ENCODE results near the gene KLF1.

The KLF1 gene

DNA sequence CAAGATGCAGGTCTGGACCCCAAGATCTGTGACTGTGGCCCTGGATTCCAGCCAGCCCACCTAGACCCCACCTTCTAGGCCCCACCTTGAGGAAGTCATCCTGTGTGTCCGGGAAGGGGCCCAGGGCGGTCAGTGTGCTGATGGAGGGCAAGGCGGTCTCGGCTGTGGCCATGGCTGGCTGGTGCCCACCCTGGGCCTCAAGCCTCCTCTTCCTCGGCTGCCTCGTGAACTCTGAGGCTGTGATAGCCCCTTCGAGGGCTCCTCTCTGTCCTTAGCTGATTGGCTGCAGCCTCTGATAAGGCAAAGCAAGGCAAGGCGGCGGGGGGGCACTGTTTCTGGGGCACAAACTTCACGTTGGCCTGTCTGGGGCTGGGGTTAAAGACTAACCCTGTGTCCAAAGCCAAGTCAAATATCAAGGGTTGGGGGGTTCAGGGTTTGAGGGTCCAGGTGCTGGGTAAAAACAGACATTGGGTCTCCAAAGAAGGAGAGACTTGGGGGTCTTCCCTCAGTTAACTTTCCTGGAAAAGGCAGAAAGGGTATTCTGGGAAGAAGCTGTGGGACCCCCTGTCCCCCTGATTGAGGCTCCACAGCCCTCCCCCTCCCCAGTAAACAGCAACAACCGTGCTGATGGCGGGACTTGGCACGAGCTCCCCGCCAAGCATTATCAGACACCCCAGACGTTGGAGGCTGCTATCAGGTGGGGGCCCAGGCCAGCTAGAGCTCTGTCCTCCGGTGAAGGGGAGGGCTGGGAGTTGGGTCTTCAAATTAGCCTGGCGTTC is at the start of gene KLF1:
Gene KLF1 (minus strand): TSS at position 233 of the 779 bp plus-strand sequence. CDS start 61 bp downstream, at position 172.
- no peaks in the 10 kb centered on the region for H3K36me3 ChIP-seq (ENCODE audit: control insufficient read depth in 2 of 2, insufficient read depth in 2 of 2, low read length in 2 of 2)
- peaks cover 19 to 22% of the 10 kb centered on the region in 2 donors for H3K4me1 ChIP-seq (ENCODE audit: control insufficient read depth in 2 of 2, insufficient read depth in 2 of 2, low read length in 2 of 2)
- H3K9me3 ChIP-seq (ENCODE audit: control insufficient read depth in 2 of 2, low read length in 2 of 2), result peaks cover 0 to 5% of the 10 kb centered on the region in 2 donors
- peak within 1 kb of the TSS in 1 of 2 donors; percentile 49 for H3K9ac ChIP-seq (ENCODE audit: low read depth in 1 of 2, low read length in 2 of 2)
- H3K4me3 ChIP-seq (ENCODE audit: low read length in 2 of 2), result peak within 1 kb of the TSS; percentile 20 to 45
- no peaks in the 10 kb centered on the region for H3K27me3 ChIP-seq (ENCODE audit: control insufficient read depth in 2 of 2, insufficient read depth in 2 of 2, low read length in 2 of 2)
- no peak within 1 kb of the TSS for H3K27ac ChIP-seq (ENCODE audit: low read depth in 2 of 2, low read length in 2 of 2)

DNA sequence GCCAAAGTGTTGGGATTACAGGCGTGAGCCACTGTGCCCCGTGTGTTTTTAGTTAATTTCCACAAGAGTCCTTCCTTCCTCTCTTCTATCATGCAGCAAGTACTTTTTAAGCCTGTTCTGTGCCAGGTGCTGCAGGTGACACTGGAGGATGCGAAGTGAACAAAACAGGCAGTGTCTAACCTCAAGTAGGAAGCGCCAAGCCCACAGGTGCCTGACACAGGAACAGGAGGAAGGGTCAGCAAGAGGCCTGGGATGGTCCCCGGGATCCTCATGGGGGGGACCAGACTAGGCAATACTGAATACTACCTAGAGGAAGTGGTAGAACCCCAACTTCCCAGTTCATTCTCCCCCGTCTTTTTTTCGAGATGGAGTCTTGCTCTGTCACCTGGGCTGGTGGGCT is 49.6 kb upstream of the KLF1 start:
- H3K27me3 ChIP-seq (ENCODE audit: control insufficient read depth in 2 of 2, insufficient read depth in 2 of 2, low read length in 2 of 2), result no peaks in the 10 kb centered on the region
- H3K4me1 ChIP-seq (ENCODE audit: control insufficient read depth in 2 of 2, insufficient read depth in 2 of 2, low read length in 2 of 2), result peaks cover 33 to 37% of the 10 kb centered on the region in 2 donors
- peaks cover 17 to 18% of the 10 kb centered on the region in 2 donors for H3K36me3 ChIP-seq (ENCODE audit: control insufficient read depth in 2 of 2, insufficient read depth in 2 of 2, low read length in 2 of 2)
- no peak overlapping the region for H3K9ac ChIP-seq (ENCODE audit: low read depth in 1 of 2, low read length in 2 of 2)
- H3K27ac ChIP-seq (ENCODE audit: low read depth in 2 of 2, low read length in 2 of 2), result no peak overlapping the region
- no peaks in the 10 kb centered on the region for H3K9me3 ChIP-seq (ENCODE audit: control insufficient read depth in 2 of 2, low read length in 2 of 2)
- H3K4me3 ChIP-seq (ENCODE audit: low read length in 2 of 2), result no peak overlapping the region

- H3K27me3 ChIP-seq (ENCODE audit: control insufficient read depth in 2 of 2, insufficient read depth in 2 of 2, low read length in 2 of 2), result no peaks in the 10 kb centered on the region
- H3K9me3 ChIP-seq (ENCODE audit: control insufficient read depth in 2 of 2, low read length in 2 of 2), result no peaks in the 10 kb centered on the region
- no peak overlapping the region for H3K4me3 ChIP-seq (ENCODE audit: low read length in 2 of 2)
- peaks cover 7% of the 10 kb centered on the region in 2 donors for H3K36me3 ChIP-seq (ENCODE audit: control insufficient read depth in 2 of 2, insufficient read depth in 2 of 2, low read length in 2 of 2)
- no peak overlapping the region for H3K27ac ChIP-seq (ENCODE audit: low read depth in 2 of 2, low read length in 2 of 2)
- no peak overlapping the region for H3K9ac ChIP-seq (ENCODE audit: low read depth in 1 of 2, low read length in 2 of 2)
- H3K4me1 ChIP-seq (ENCODE audit: control insufficient read depth in 2 of 2, insufficient read depth in 2 of 2, low read length in 2 of 2), result peaks cover 27% of the 10 kb centered on the region in 2 donors
Observed at GRCh38 chr19:12935071-12935470, 48.1 kb upstream of the KLF1 start.

- H3K9me3 ChIP-seq (ENCODE audit: control insufficient read depth in 2 of 2, low read length in 2 of 2), result no peaks in the 10 kb centered on the region
- peaks cover 17 to 19% of the 10 kb centered on the region in 2 donors for H3K4me1 ChIP-seq (ENCODE audit: control insufficient read depth in 2 of 2, insufficient read depth in 2 of 2, low read length in 2 of 2)
- peaks cover 11 to 14% of the 10 kb centered on the region in 2 donors for H3K36me3 ChIP-seq (ENCODE audit: control insufficient read depth in 2 of 2, insufficient read depth in 2 of 2, low read length in 2 of 2)
- no peaks in the 10 kb centered on the region for H3K27me3 ChIP-seq (ENCODE audit: control insufficient read depth in 2 of 2, insufficient read depth in 2 of 2, low read length in 2 of 2)
- peak within 1 kb of the TSS; percentile 94 to 95 for H3K9ac ChIP-seq (ENCODE audit: low read depth in 1 of 2, low read length in 2 of 2)
- peak within 1 kb of the TSS; percentile 66 to 85 for H3K27ac ChIP-seq (ENCODE audit: low read depth in 2 of 2, low read length in 2 of 2)
- peak within 1 kb of the TSS; percentile 87 to 99 for H3K4me3 ChIP-seq (ENCODE audit: low read length in 2 of 2)
Observed at GRCh38 chr19:12933287-12934072, 46.5 kb upstream of the KLF1 start, which contains the start of gene FARSA. Gene FARSA (minus strand): TSS chr19:12933711. CDS start chr19:12933696, 15 bp downstream.

DNA sequence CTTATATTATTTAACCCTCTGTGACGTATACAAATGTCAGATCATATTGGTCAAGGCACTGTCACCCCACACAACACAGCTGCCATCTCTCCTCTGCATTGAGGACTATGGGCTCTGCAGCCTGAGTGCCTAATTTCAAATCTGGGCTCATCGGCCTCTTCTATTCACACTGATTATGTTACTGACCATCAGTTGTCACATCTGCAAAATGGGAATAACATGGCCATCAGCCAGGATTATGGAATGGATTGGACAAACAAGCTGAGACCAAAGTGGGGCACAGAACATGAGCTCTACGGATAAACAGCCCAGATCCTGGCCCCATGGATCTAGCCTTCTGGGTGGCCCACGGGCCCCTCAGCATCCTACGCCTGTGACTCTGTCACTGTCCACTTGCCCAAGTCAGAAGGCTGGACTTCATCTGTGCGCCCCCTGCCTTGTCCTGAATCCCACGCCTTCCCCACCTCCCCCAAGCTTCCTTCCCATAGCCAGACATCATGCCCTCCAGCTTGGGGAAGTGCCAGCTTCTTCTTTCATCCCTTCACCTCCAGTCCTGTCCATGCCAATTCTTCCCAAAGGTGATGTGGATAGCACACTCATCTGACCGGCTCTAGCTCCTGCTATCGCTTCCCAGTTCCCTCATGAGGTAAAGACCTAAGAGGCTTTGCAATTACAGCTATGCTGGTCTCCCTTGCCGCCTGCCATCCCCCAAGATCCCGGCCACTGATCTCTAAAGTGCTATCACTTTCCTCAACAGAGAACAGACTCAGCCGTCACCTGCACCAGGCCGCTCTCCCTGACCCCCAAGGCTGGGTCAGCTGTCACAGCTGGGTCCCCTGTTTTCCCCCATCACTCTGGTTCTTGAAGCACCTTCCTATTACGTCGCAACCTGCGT is 45.6 kb upstream of the KLF1 start:
- H3K27me3 ChIP-seq (ENCODE audit: control insufficient read depth in 2 of 2, insufficient read depth in 2 of 2, low read length in 2 of 2), result no peaks in the 10 kb centered on the region
- H3K4me3 ChIP-seq (ENCODE audit: low read length in 2 of 2), result peak overlapping the region; percentile 87 to 99
- no peaks in the 10 kb centered on the region for H3K9me3 ChIP-seq (ENCODE audit: control insufficient read depth in 2 of 2, low read length in 2 of 2)
- H3K9ac ChIP-seq (ENCODE audit: low read depth in 1 of 2, low read length in 2 of 2), result peak overlapping the region; percentile 94 to 95
- H3K27ac ChIP-seq (ENCODE audit: low read depth in 2 of 2, low read length in 2 of 2), result peak overlapping the region in 1 of 2 donors; percentile 85
- peaks cover 11 to 21% of the 10 kb centered on the region in 2 donors for H3K36me3 ChIP-seq (ENCODE audit: control insufficient read depth in 2 of 2, insufficient read depth in 2 of 2, low read length in 2 of 2)
- H3K4me1 ChIP-seq (ENCODE audit: control insufficient read depth in 2 of 2, insufficient read depth in 2 of 2, low read length in 2 of 2), result peaks cover 12 to 15% of the 10 kb centered on the region in 2 donors

DNA sequence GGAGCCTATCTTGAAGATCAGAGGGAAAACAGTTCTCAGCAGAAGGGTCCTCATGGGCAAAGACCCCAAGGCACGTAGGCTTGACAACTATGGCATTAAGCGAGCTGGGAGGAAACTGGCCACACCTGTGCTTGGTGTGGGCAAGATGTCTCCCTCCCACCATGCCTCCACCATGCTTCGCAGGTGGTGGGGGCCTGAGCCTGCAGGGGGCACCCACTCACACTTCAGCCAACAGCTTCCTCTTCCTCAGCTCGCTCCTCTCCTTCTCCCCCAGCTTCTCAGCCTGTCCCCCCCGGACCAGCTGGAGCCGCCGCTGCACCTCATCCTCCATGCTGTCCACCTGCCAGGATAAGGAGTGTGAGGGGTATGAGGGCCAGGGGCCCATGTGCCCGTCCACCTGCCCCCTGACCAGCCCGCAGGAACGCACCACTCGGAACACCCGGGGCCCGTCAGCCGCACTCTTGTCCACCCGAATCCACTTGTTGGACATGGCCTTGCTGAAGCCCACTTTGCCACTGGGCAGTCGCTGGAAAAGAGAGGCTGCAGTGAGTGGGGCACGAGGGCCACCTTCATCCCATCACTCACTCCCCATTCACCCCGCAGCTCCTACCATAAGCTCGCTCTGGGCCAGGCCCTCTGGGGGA is 43.1 kb upstream of the KLF1 start:
- H3K27ac ChIP-seq (ENCODE audit: low read depth in 2 of 2, low read length in 2 of 2), result no peak overlapping the region
- no peaks in the 10 kb centered on the region for H3K9me3 ChIP-seq (ENCODE audit: control insufficient read depth in 2 of 2, low read length in 2 of 2)
- H3K4me1 ChIP-seq (ENCODE audit: control insufficient read depth in 2 of 2, insufficient read depth in 2 of 2, low read length in 2 of 2), result peaks cover 9 to 10% of the 10 kb centered on the region in 2 donors
- H3K4me3 ChIP-seq (ENCODE audit: low read length in 2 of 2), result no peak overlapping the region
- no peaks in the 10 kb centered on the region for H3K27me3 ChIP-seq (ENCODE audit: control insufficient read depth in 2 of 2, insufficient read depth in 2 of 2, low read length in 2 of 2)
- no peak overlapping the region for H3K9ac ChIP-seq (ENCODE audit: low read depth in 1 of 2, low read length in 2 of 2)
- peaks cover 20 to 32% of the 10 kb centered on the region in 2 donors for H3K36me3 ChIP-seq (ENCODE audit: control insufficient read depth in 2 of 2, insufficient read depth in 2 of 2, low read length in 2 of 2)

DNA sequence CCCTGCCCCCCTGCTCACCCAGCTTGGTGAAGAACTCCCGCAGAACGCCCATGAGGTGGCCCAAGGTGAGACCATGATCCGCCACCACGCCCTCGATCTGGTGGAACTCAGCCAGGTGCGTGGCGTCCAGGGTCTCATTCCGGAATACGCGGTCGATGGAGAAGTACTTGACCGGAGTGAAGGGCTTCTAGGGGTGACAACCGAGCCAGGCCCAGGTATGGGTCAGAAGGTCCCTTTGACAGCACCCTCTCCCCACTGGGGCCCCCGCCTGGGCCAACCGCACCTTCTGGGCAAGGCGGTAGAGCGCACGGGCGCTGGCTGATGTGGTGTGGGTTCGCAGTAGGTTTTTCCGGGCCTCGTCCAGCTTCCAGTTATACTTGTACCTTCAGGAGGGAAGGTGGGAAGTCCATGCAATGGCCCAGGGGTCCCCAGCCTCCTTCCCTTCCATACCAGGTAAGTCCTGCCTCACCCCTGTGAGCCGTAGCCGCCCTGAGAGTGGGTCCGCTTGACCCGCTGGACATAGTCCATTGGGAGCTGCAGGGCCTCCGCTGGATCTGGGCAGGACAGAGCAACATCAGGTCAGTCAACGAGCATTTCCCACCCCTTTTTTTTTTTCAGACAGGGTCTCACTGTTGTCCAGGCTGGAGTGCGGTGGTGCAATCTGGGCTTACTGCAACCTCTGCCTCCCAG is 37.8 kb upstream of the KLF1 start:
- Histone ChIP-seq H3K4me3 (ENCODE audit: low read length in 2 of 2) (no peak overlapping the region), H3K9me3 (ENCODE audit: control insufficient read depth in 2 of 2, low read length in 2 of 2) (no peaks in the 10 kb centered on the region), H3K27ac (ENCODE audit: low read depth in 2 of 2, low read length in 2 of 2) (no peak overlapping the region), H3K36me3 (ENCODE audit: control insufficient read depth in 2 of 2, insufficient read depth in 2 of 2, low read length in 2 of 2) (peaks cover 40 to 56% of the 10 kb centered on the region in 2 donors), H3K9ac (ENCODE audit: low read depth in 1 of 2, low read length in 2 of 2) (no peak overlapping the region), H3K27me3 (ENCODE audit: control insufficient read depth in 2 of 2, insufficient read depth in 2 of 2, low read length in 2 of 2) (no peaks in the 10 kb centered on the region), H3K4me1 (ENCODE audit: control insufficient read depth in 2 of 2, insufficient read depth in 2 of 2, low read length in 2 of 2) (no peaks in the 10 kb centered on the region)

DNA sequence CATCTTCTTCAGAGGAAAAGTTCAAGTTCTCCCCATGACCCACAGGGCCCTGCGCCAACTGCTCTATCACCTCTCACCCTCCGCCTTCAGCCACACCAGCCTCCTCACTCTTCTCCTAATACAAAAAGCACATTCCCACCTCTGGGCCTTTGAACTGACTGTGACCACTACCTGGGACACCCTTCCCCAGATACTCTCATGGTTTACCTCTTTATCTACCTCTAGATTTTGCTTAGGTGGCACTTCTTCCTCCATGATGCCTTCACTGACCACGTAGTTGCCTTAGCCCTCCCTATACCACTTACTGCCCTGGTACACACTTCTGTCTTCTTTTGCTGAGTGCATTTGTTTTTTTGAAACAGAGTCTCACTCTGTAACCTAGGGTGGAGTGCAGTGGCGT is 36.0 kb upstream of the KLF1 start:
- no peaks in the 10 kb centered on the region for H3K9me3 ChIP-seq (ENCODE audit: control insufficient read depth in 2 of 2, low read length in 2 of 2)
- H3K9ac ChIP-seq (ENCODE audit: low read depth in 1 of 2, low read length in 2 of 2), result no peak overlapping the region
- H3K4me1 ChIP-seq (ENCODE audit: control insufficient read depth in 2 of 2, insufficient read depth in 2 of 2, low read length in 2 of 2), result peaks cover 3 to 6% of the 10 kb centered on the region in 2 donors
- no peaks in the 10 kb centered on the region for H3K27me3 ChIP-seq (ENCODE audit: control insufficient read depth in 2 of 2, insufficient read depth in 2 of 2, low read length in 2 of 2)
- H3K27ac ChIP-seq (ENCODE audit: low read depth in 2 of 2, low read length in 2 of 2), result no peak overlapping the region
- H3K4me3 ChIP-seq (ENCODE audit: low read length in 2 of 2), result no peak overlapping the region
- peaks cover 33 to 42% of the 10 kb centered on the region in 2 donors for H3K36me3 ChIP-seq (ENCODE audit: control insufficient read depth in 2 of 2, insufficient read depth in 2 of 2, low read length in 2 of 2)

DNA sequence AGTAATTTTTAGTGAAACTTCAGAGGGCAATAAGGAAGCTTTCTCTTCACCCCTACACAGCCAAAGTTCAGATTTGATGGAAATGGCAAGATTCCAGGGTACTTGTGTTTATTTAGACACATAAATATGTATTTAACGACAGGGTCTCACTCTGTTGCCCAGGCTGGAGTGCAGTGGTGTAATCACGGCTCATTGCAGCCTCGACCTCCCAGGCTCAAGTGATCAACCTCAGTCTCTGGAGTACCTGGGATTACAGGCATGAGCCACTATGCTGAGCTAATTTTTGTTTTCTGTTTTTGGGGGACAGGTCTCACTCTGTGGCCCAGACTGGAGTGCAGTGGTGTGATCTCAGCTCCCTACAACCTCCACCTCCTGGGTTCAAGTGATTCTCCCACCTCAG is 34.0 kb upstream of the KLF1 start:
- Histone ChIP-seq H3K4me1 (ENCODE audit: control insufficient read depth in 2 of 2, insufficient read depth in 2 of 2, low read length in 2 of 2) (peaks cover 3 to 6% of the 10 kb centered on the region in 2 donors), H3K4me3 (ENCODE audit: low read length in 2 of 2) (no peak overlapping the region), H3K9ac (ENCODE audit: low read depth in 1 of 2, low read length in 2 of 2) (no peak overlapping the region), H3K27me3 (ENCODE audit: control insufficient read depth in 2 of 2, insufficient read depth in 2 of 2, low read length in 2 of 2) (no peaks in the 10 kb centered on the region), H3K27ac (ENCODE audit: low read depth in 2 of 2, low read length in 2 of 2) (no peak overlapping the region), H3K36me3 (ENCODE audit: control insufficient read depth in 2 of 2, insufficient read depth in 2 of 2, low read length in 2 of 2) (peaks cover 24 to 32% of the 10 kb centered on the region in 2 donors), H3K9me3 (ENCODE audit: control insufficient read depth in 2 of 2, low read length in 2 of 2) (no peaks in the 10 kb centered on the region)

Data from mucosa of rectum (tissue), 2 donors.